Bladder microvascular endothelial cell (primary cell): ENCODE measurements around the gene SLC1A1. TPM values are rescaled to one million over a fixed set of nuclear protein-coding genes. Genes with fewer than 3 reads are reported as not detected.

Experiments used
- total RNA-seq: library from RNA; depleted of rRNA; stranded (reverse); fragments of >200 nt; gene quantifications from 2 replicates; pipeline ENCODE4 v1.2.3, GENCODE V29; 2014

SLC1A1 gene
- total RNA-seq, result 4.7 and 5.1 TPM in 2 replicates

GRCh38 chr9:4489919-4490704 lies at the start of gene SLC1A1:
SLC1A1 (plus strand) TSS chr9:4490468; CDS start chr9:4490680, 212 bp downstream.

Other genes starting within 250 kb of the SLC1A1 start
- 3.2 and 69.5 TPM in 2 replicates for gene GLIS3, start 190.4 kb upstream of the SLC1A1 start, total RNA-seq
- 4.2 and 6.7 TPM in 2 replicates for gene PLPP6, start 171.8 kb downstream of the SLC1A1 start, total RNA-seq
- gene SPATA6L, start 176.0 kb downstream of the SLC1A1 start, total RNA-seq, result 0.97 and 6.7 TPM in 2 replicates
- 4.9 and 12.5 TPM in 2 replicates for gene CDC37L1, start 189.1 kb downstream of the SLC1A1 start, total RNA-seq